Thyroid gland (tissue), 4 donors: ENCODE measurements around the gene FOXJ3.

Source experiments
- POLR2A ChIP-seq, 2 donors: fragments of 450-650 bp; IDR thresholded peaks; one replicate each; pipeline ENCODE4 v1.6.1; 2017; ENCODE audit warnings: antibody characterized with exemption in 2 of 2, mild to moderate bottlenecking in 2 of 2, moderate library complexity in 1 of 2
- TF ChIP-seq, protein P1 (sequence below), 6 experiments: fragments of 200-600 bp in 3 of 6; fragments of 450-650 bp in 3 of 6; sonication (generic) in 3 of 6; IDR thresholded peaks; one replicate each; pipeline ENCODE4 v1.5.1; 2016 to 2019; ENCODE audit warnings: antibody characterized with exemption in 6 of 6, mild to moderate bottlenecking in 2 of 6, inconsistent platforms in 1 of 6, moderate library complexity in 1 of 6

DNA sequence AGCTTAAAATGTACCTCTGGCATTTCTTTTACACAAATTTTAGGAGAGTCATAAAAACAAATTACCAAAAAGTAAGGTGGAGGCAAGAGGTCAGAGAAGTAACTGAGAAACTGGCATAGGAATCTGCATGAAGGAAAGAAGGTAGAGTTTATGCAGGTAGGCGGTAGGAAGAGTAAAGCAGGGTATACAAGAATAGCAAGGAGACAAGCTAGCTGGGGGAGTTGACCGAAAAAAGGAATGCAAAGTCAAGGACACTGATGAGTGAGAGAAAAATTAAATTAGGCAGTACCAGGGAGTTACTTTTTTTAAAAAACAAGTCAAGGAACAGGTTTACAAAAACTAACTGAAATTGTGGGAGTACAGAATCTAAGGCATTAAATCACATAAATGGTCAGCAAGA, 56.0 kb downstream of the FOXJ3 start:
- TF ChIP-seq, protein P1, sequence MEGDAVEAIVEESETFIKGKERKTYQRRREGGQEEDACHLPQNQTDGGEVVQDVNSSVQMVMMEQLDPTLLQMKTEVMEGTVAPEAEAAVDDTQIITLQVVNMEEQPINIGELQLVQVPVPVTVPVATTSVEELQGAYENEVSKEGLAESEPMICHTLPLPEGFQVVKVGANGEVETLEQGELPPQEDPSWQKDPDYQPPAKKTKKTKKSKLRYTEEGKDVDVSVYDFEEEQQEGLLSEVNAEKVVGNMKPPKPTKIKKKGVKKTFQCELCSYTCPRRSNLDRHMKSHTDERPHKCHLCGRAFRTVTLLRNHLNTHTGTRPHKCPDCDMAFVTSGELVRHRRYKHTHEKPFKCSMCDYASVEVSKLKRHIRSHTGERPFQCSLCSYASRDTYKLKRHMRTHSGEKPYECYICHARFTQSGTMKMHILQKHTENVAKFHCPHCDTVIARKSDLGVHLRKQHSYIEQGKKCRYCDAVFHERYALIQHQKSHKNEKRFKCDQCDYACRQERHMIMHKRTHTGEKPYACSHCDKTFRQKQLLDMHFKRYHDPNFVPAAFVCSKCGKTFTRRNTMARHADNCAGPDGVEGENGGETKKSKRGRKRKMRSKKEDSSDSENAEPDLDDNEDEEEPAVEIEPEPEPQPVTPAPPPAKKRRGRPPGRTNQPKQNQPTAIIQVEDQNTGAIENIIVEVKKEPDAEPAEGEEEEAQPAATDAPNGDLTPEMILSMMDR (IDR thresholded peaks at IDR 0.05): no peak
- no peak for TF ChIP-seq POLR2A (IDR thresholded peaks at IDR 0.05)
